ENCODE measurements around the gene UNC13C.
"Not testable (repeated sequence)": the region's sequence is repeated elsewhere in the genome, so short reads cannot be mapped to it uniquely, and the experiment has no call there.

The UNC13C gene

GRCh38 chr15:54307252-54307902 is 329.1 kb downstream of the UNC13C start:
- no peak for DNase-seq (ENCODE audit: low spot score)

- no peak for DNase-seq (ENCODE audit: low spot score)
Measured at GRCh38 chr15:54307926-54308325, 329.7 kb downstream of the UNC13C start.

GRCh38 chr15:54312528-54312927 is 334.3 kb downstream of the UNC13C start:
- no peak for DNase-seq (ENCODE audit: low spot score)

GRCh38 chr15:54321426-54321825 is 343.2 kb downstream of the UNC13C start:
- DNase-seq (ENCODE audit: low spot score): no peak

GRCh38 chr15:54322341-54322740 is 344.1 kb downstream of the UNC13C start:
- DNase-seq (ENCODE audit: low spot score): no peak

- DNase-seq (ENCODE audit: low spot score): no peak
Measured at GRCh38 chr15:54345301-54345700, 367.1 kb downstream of the UNC13C start.

- DNase-seq (ENCODE audit: low spot score): no peak
Measured at GRCh38 chr15:54345827-54346226, 367.6 kb downstream of the UNC13C start.

GRCh38 chr15:54347082-54347827 is 369.0 kb downstream of the UNC13C start:
- DNase-seq (ENCODE audit: low spot score): no peak

GRCh38 chr15:54353726-54354125 is 375.5 kb downstream of the UNC13C start:
- no peak for DNase-seq (ENCODE audit: low spot score)

- no peak for DNase-seq (ENCODE audit: low spot score)
Measured at GRCh38 chr15:54354341-54354740, 376.1 kb downstream of the UNC13C start.

GRCh38 chr15:54364961-54365360 is 386.7 kb downstream of the UNC13C start:
- no peak for DNase-seq (ENCODE audit: low spot score)

- no peak for DNase-seq (ENCODE audit: low spot score)
Measured at GRCh38 chr15:54373332-54373731, 395.1 kb downstream of the UNC13C start.

- no peak for DNase-seq (ENCODE audit: low spot score)
Measured at GRCh38 chr15:54374184-54374952, 396.1 kb downstream of the UNC13C start.

GRCh38 chr15:54387799-54388198 is 409.6 kb downstream of the UNC13C start:
- no peak for DNase-seq (ENCODE audit: low spot score)

- DNase-seq (ENCODE audit: low spot score): no peak
Measured at GRCh38 chr15:54388746-54389145, 410.5 kb downstream of the UNC13C start.

GRCh38 chr15:54410481-54410880 is 432.2 kb downstream of the UNC13C start:
- no peak for DNase-seq (ENCODE audit: low spot score)

- no peak for DNase-seq (ENCODE audit: low spot score)
Measured at GRCh38 chr15:54424171-54424570, 445.9 kb downstream of the UNC13C start.

GRCh38 chr15:54428596-54428995 is 450.4 kb downstream of the UNC13C start:
- DNase-seq (ENCODE audit: low spot score): no peak

- DNase-seq (ENCODE audit: low spot score): not testable (repeated sequence)
Measured at GRCh38 chr15:54450288-54450687, 472.0 kb downstream of the UNC13C start.

GRCh38 chr15:54456413-54456812 is 478.2 kb downstream of the UNC13C start:
- no peak for DNase-seq (ENCODE audit: low spot score)

GRCh38 chr15:54462511-54462913 is 484.3 kb downstream of the UNC13C start:
- DNase-seq (ENCODE audit: low spot score): no peak

- DNase-seq (ENCODE audit: low spot score): no peak
Measured at GRCh38 chr15:54481819-54482218, 503.6 kb downstream of the UNC13C start.

- no peak for DNase-seq (ENCODE audit: low spot score)
Measured at GRCh38 chr15:54482251-54482650, 504.0 kb downstream of the UNC13C start.

Data from SW480 (cell line).